ENCODE data around the gene ACTN1. TPM values are rescaled to one million over a fixed set of nuclear protein-coding genes. Genes with fewer than 3 reads are reported as not detected.

ACTN1 gene
- total and polyA plus RNA-seq, 2 of the 8 experiments (the other 6 are each of a cell fraction or from before 2014, with no cell fraction given), result 236 to 262 TPM

DNA sequence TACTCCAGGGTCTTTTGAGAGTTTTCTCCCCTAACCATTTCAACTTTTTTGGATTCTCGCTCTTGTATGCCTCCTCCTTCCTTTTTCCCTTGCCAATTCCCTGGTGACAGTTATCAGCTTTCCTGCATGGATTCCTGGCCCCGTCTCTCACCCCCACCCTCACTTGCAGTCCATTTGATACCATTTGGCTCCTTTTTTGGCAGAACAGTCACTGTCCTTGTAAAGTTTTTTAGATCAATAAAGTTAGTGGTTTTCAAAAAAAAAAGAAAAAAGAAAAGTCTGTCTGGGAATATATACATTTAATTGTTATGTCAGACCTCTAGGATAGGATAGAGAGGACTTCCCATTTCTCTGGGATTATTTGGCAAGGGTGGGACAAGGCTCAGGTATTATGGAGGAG, 42.1 kb downstream of the ACTN1 start:
- Histone ChIP-seq H3K14ac (ENCODE audit: insufficient read length) (no peak overlapping the region), H2BK12ac (ENCODE audit: low read depth, low read length) (no peak overlapping the region), H3K9ac (replicated peaks in 1 of 4; ENCODE audit: extremely low read depth in 1 of 4, low read depth in 3 of 4, low read length in 3 of 4) (no peak overlapping the region), H3K79me2 (ENCODE audit: control insufficient read depth in 1 of 2, insufficient read depth in 2 of 2, low read length in 2 of 2) (peaks cover 7 to 96% of the 10 kb centered on the region in 2 experiments; a peak in 3 of 4 replicates), H3K9me3 (ENCODE audit: insufficient read depth in 2 of 2, low read depth in 1 of 2, low read length in 1 of 2) (no peaks in the 10 kb centered on the region), H3K36me3 (ENCODE audit: control insufficient read depth in 2 of 4, insufficient read depth in 4 of 4, low read length in 3 of 4) (0 out of 8 replicates have a peak, but pooled peaks cover 0 to 3% (median 0%) of the 10 kb centered on the region in 4 experiments), H2BK5ac (ENCODE audit: low read depth, low read length) (no peak overlapping the region), H3K27ac (ENCODE audit: low read depth, low read length) (no peak overlapping the region), H3K4me3 (ENCODE audit: extremely low read depth in 1 of 4, insufficient read depth in 2 of 4, low read depth in 3 of 4, low read length in 4 of 4) (no peak overlapping the region), H3K79me1 (ENCODE audit: low read depth, low read length) (peaks cover 20% of the 10 kb centered on the region), H3K4me1 (replicated peaks in 1 of 4; ENCODE audit: control insufficient read depth in 3 of 4, insufficient read depth in 4 of 4, low read length in 3 of 4) (peaks cover 2 to 27% (median 14%) of the 10 kb centered on the region in 4 experiments), H3K23me2 (ENCODE audit: low read depth, low read length) (no peaks in the 10 kb centered on the region), H2BK20ac (ENCODE audit: low read length) (no peak overlapping the region), H2BK15ac (ENCODE audit: low read length) (no peak overlapping the region), H4K20me1 (replicated peaks in 1 of 2; ENCODE audit: control insufficient read depth in 1 of 2, insufficient read depth in 2 of 2, low read length in 2 of 2) (peaks cover 15 to 36% of the 10 kb centered on the region in 2 experiments), H3K56ac (replicated peaks; ENCODE audit: insufficient read length, low read depth, low read length) (no peak overlapping the region), H3K27me3 (replicated peaks in 1 of 4; ENCODE audit: control insufficient read depth in 3 of 4, extremely low read depth in 1 of 4, insufficient read depth in 3 of 4, low read length in 3 of 4) (no peaks in the 10 kb centered on the region), H2BK120ac (replicated peaks; ENCODE audit: low read depth, low read length) (no peak overlapping the region), H4K91ac (replicated peaks; ENCODE audit: insufficient read length, low read length) (no peak overlapping the region), H4K8ac (ENCODE audit: extremely low read depth, insufficient read depth, low read length) (no peak overlapping the region), H2AFZ (ENCODE audit: low read length) (no peak overlapping the region), H3K4ac (replicated peaks; ENCODE audit: insufficient read length, low read depth, low read length) (no peak overlapping the region), H2AK5ac (ENCODE audit: low read depth, low read length) (no peak overlapping the region), H4K5ac (ENCODE audit: insufficient read length, low read depth, low read length) (no peak overlapping the region), H3K18ac (ENCODE audit: extremely low read depth, low read length) (no peak overlapping the region), H3K23ac (ENCODE audit: insufficient read length) (no peak overlapping the region), H3K4me2 (ENCODE audit: insufficient read depth in 1 of 2, low read depth in 2 of 2, low read length in 2 of 2) (no peak overlapping the region)
- CTCF ChIA-PET (ENCODE audit: partially characterized antibody), result interaction anchor here (0.6 to 22.6 kb wide), 13 partner anchors 10 to 160 kb away, joined by 3 to 291 read pairs (median 4); no protein-coding TSS in a partner anchor
- FAIRE-seq (no peak), DNase-seq (ENCODE audit: low read depth in 1 of 2, low spot score in 2 of 2) (no peak)
- 93% methylated on average over 2 of the region's 2 CpGs; no CpG with 5 or more reads in 1 of the 2 experiments for WGBS, 2 experiments (ENCODE audit: extremely low coverage in 1 of 2, insufficient coverage in 1 of 2, insufficient read length in 1 of 2, insufficient replicate concordance in 2 of 2, low coverage in 1 of 2, low lambda C conversion rate in 2 of 2, missing lambda C conversion rate in 1 of 2)
- POLR2A ChIA-PET (ENCODE audit: partially characterized antibody), result interaction anchor here (0.6 to 1.2 kb wide), 3 partner anchors 9 to 201 kb away, joined by 3 to 4 read pairs (median 3); no protein-coding TSS in a partner anchor
- TF ChIP-seq MAFK (IDR thresholded peaks at IDR 0.05; ENCODE audit: low read depth, low read length) (no peak), POU5F1 (IDR thresholded peaks at IDR 0.05; ENCODE audit: low read depth, low read length) (no peak), JUN (IDR thresholded peaks at IDR 0.05; ENCODE audit: low read depth, low read length) (no peak), KDM1A (IDR thresholded peaks at IDR 0.05; ENCODE audit: borderline replicate concordance, low read length) (no peak), SAP30 (IDR thresholded peaks at IDR 0.05; ENCODE audit: insufficient read depth, insufficient replicate concordance, low read length) (no peak), GTF2F1 (IDR thresholded peaks at IDR 0.05; ENCODE audit: borderline replicate concordance, low read depth, low read length) (no peak), RFX5 (IDR thresholded peaks at IDR 0.05; ENCODE audit: borderline replicate concordance, low read depth, low read length) (no peak), BACH1 (IDR thresholded peaks at IDR 0.05; ENCODE audit: low read length) (no peak), BCL11A (IDR thresholded peaks at IDR 0.05; ENCODE audit: low read depth in 2 of 2, low read length in 2 of 2) (no peak), TBP (IDR thresholded peaks at IDR 0.05; ENCODE audit: low read depth, low read length) (no peak), BRCA1 (IDR thresholded peaks at IDR 0.05; ENCODE audit: low read depth, low read length) (no peak), CTBP2 (IDR thresholded peaks at IDR 0.05; ENCODE audit: borderline replicate concordance, insufficient read depth, insufficient read length, low read length) (no peak), SP1 (IDR thresholded peaks at IDR 0.05; ENCODE audit: low read depth, low read length) (no peak)

Data from H1 (cell line).